ENCODE measurements around the gene LMAN1L.

LMAN1L gene

DNA sequence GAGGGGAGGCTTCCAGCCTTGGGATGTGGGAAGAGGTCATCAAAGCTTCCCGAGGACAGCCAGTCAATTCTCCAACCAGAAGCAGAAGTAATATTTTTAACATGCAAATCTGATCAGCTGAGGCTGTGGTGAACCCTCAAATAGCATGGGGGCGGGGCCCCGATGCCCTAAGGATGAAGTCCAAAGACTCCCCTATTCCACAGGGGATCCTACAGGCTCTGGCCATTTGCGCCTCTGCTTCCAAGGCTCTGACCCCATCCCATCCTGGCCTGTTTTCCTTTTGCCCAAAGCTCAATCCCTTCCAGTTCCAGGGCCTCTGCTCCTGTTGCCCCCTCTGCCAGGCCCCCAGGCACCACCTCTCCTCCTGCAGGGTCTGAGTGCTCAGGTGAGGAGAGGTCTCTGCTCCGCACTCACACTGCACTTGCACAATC is 37.5 kb upstream of the LMAN1L start:
- Histone ChIP-seq H3K9me3 (ENCODE audit: low read length) (no peaks in the 10 kb centered on the region), H3K36me3 (ENCODE audit: insufficient read depth, low read length) (no peaks in the 10 kb centered on the region), H2AFZ (ENCODE audit: low read length) (no peak overlapping the region), H3K4me2 (ENCODE audit: low read length) (peak overlapping the region; percentile 51), H3F3A (ENCODE audit: insufficient read depth, low read length) (peaks cover 18% of the 10 kb centered on the region), H3K27me3 (ENCODE audit: insufficient read depth, low read length) (no peaks in the 10 kb centered on the region), H3K4me3 (ENCODE audit: low read depth, low read length, poor library complexity, severe bottlenecking) (peak overlapping the region; percentile 8), H3K9me2 (ENCODE audit: low read depth, low read length) (no peaks in the 10 kb centered on the region), H3K27ac (ENCODE audit: low read depth, low read length, poor library complexity, severe bottlenecking) (peak overlapping the region; percentile 100), H3K9ac (ENCODE audit: low read length) (peak overlapping the region; percentile 57), H3K4me1 (ENCODE audit: insufficient read depth, low read length, severe bottlenecking) (peaks cover 91% of the 10 kb centered on the region), H3K79me2 (ENCODE audit: insufficient read depth, low read length) (no peaks in the 10 kb centered on the region), H4K20me1 (ENCODE audit: insufficient read depth, low read length) (no peaks in the 10 kb centered on the region)
- no peak for TF ChIP-seq EZH2 (IDR thresholded peaks at IDR 0.05; ENCODE audit: borderline replicate concordance, low read length)
- TF ChIP-seq CTCF (IDR thresholded peaks at IDR 0.05; ENCODE audit: low read length), result no peak

DNA sequence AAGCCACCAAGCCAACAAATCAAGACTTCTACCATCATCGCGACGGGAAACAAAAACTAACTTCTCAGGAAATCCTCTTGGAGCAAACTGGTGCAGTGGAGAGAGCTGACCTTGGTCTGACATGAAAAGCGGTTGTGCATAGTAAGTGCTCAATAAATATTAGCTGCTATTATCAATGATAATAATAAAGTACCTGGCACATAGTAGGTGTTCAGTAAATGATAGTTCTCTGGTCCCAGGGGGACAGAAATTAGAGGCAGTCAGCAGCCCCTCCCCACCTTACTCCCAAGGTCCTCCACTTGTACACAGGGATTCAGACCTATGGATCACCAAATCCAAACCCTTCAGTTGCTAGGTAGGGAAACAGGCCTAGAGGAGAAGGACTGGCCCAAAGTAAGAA is 36.7 kb upstream of the LMAN1L start:
- H3K9me2 ChIP-seq (ENCODE audit: low read depth, low read length), result no peaks in the 10 kb centered on the region
- no peaks in the 10 kb centered on the region for H3K79me2 ChIP-seq (ENCODE audit: insufficient read depth, low read length)
- peaks cover 18% of the 10 kb centered on the region for H3F3A ChIP-seq (ENCODE audit: insufficient read depth, low read length)
- H3K27ac ChIP-seq (ENCODE audit: low read depth, low read length, poor library complexity, severe bottlenecking), result peak overlapping the region; percentile 100
- H3K27me3 ChIP-seq (ENCODE audit: insufficient read depth, low read length), result no peaks in the 10 kb centered on the region
- TF ChIP-seq EZH2 (IDR thresholded peaks at IDR 0.05; ENCODE audit: borderline replicate concordance, low read length) (no peak), CTCF (IDR thresholded peaks at IDR 0.05; ENCODE audit: low read length) (no peak)
- H3K9me3 ChIP-seq (ENCODE audit: low read length), result no peaks in the 10 kb centered on the region
- peak overlapping the region; percentile 51; the same call in 1 of the 2 replicates for H3K4me2 ChIP-seq (ENCODE audit: low read length)
- peak overlapping the region; percentile 57; the same call in 1 of the 2 replicates for H3K9ac ChIP-seq (ENCODE audit: low read length)
- no peak overlapping the region for H2AFZ ChIP-seq (ENCODE audit: low read length)
- no peaks in the 10 kb centered on the region for H3K36me3 ChIP-seq (ENCODE audit: insufficient read depth, low read length)
- no peaks in the 10 kb centered on the region for H4K20me1 ChIP-seq (ENCODE audit: insufficient read depth, low read length)
- no peak overlapping the region for H3K4me3 ChIP-seq (ENCODE audit: low read depth, low read length, poor library complexity, severe bottlenecking)
- peaks cover 96% of the 10 kb centered on the region for H3K4me1 ChIP-seq (ENCODE audit: insufficient read depth, low read length, severe bottlenecking)

- H3K79me2 ChIP-seq (ENCODE audit: insufficient read depth, low read length), result no peaks in the 10 kb centered on the region
- H3K36me3 ChIP-seq (ENCODE audit: insufficient read depth, low read length), result no peaks in the 10 kb centered on the region
- H3K4me1 ChIP-seq (ENCODE audit: insufficient read depth, low read length, severe bottlenecking), result peaks cover 92% of the 10 kb centered on the region
- no peaks in the 10 kb centered on the region for H3K9me2 ChIP-seq (ENCODE audit: low read depth, low read length)
- peak overlapping the region; percentile 37 for H3K4me3 ChIP-seq (ENCODE audit: low read depth, low read length, poor library complexity, severe bottlenecking)
- H3K4me2 ChIP-seq (ENCODE audit: low read length), result peak overlapping the region; percentile 52
- H3F3A ChIP-seq (ENCODE audit: insufficient read depth, low read length), result peaks cover 18% of the 10 kb centered on the region
- H4K20me1 ChIP-seq (ENCODE audit: insufficient read depth, low read length), result no peaks in the 10 kb centered on the region
- H3K27me3 ChIP-seq (ENCODE audit: insufficient read depth, low read length), result no peaks in the 10 kb centered on the region
- no peaks in the 10 kb centered on the region for H3K9me3 ChIP-seq (ENCODE audit: low read length)
- peak overlapping the region; percentile 100 for H3K27ac ChIP-seq (ENCODE audit: low read depth, low read length, poor library complexity, severe bottlenecking)
- no peak overlapping the region for H2AFZ ChIP-seq (ENCODE audit: low read length)
- peak overlapping the region; percentile 68 for H3K9ac ChIP-seq (ENCODE audit: low read length)
- no peak for TF ChIP-seq CTCF (IDR thresholded peaks at IDR 0.05; ENCODE audit: low read length)
- no peak for TF ChIP-seq EZH2 (IDR thresholded peaks at IDR 0.05; ENCODE audit: borderline replicate concordance, low read length)
Observed at GRCh38 chr15:74776821-74777768, 35.5 kb upstream of the LMAN1L start.
